GM12874 (cell line): ENCODE results near the gene RPN1.

ENCODE experiments used
- CTCF ChIP-seq: IDR thresholded peaks from 2 replicates; pipeline ENCODE4 v1.5.1; 2011; ENCODE audit warnings: low read depth, mild to moderate bottlenecking, control low read depth, low read length, moderate library complexity; ENCODE audit not compliant: insufficient read depth

Gene RPN1

GRCh38 chr3:128619146-128619890 is 31.3 kb downstream of the RPN1 start:
- no peak for TF ChIP-seq CTCF

- no peak for TF ChIP-seq CTCF
These were observed 32.3 kb downstream of the RPN1 start for GRCh38 chr3:128618398-128618726.

- TF ChIP-seq CTCF, result peak; percentile 91
These were observed 32.8 kb downstream of the RPN1 start for GRCh38 chr3:128617557-128618397.

- no peak for TF ChIP-seq CTCF
These were observed 33.4 kb downstream of the RPN1 start for GRCh38 chr3:128617270-128617556.

- TF ChIP-seq CTCF, result no peak
These were observed 33.9 kb downstream of the RPN1 start for GRCh38 chr3:128616516-128617269.

GRCh38 chr3:128614076-128614475 is 36.5 kb downstream of the RPN1 start:
- TF ChIP-seq CTCF, result no peak

GRCh38 chr3:128613083-128613829 is 37.4 kb downstream of the RPN1 start:
- no peak for TF ChIP-seq CTCF
